PC-9 (cell line): ENCODE measurements around the gene RNF145. TPM values are rescaled to one million over a fixed set of nuclear protein-coding genes. Genes with fewer than 3 reads are reported as not detected.

Source experiments
- BruUV-seq: library from RNA; stranded (reverse); fragments of 400-500 nt; replicated peaks from 2 replicates; lab custom pipeline; 2021; lab: Mats Ljungman, UMichigan
- CTCF ChIA-PET: fragments of 300-600 bp; sonication (Branson Sonifier 250); formaldehyde crosslinking; loops from one replicate; lab custom pipeline; 2022; ENCODE audit warnings: antibody characterized with exemption; lab: Charles Lee
- POLR2A ChIA-PET: fragments of 300-600 bp; sonication (Branson Sonifier 250); formaldehyde crosslinking; loops from one replicate; lab custom pipeline; 2022; ENCODE audit warnings: antibody characterized with exemption; ENCODE audit not compliant: unreplicated experiment; lab: Charles Lee
- DNase-seq, 2 experiments: peaks; one replicate each; pipeline versions ENCODE4 v3.0.0 to v3.0.0-alpha.2; 2015 to 2022; ENCODE audit warnings: mixed read lengths in 1 of 2
- H2AFZ ChIP-seq: fragments of 200-600 bp; sonication (generic); 2 replicates; pipeline ENCODE4 v1.8.1; 2017; ENCODE audit warnings: antibody characterized with exemption
- H3F3A ChIP-seq: fragments of 200-600 bp; sonication (generic); 2 replicates; pipeline ENCODE4 v1.8.1; 2017; ENCODE audit warnings: antibody characterized with exemption, mild to moderate bottlenecking, low read depth; ENCODE audit not compliant: insufficient read depth
- H3K27ac ChIP-seq: fragments of 200-600 bp; sonication (generic); 2 replicates; pipeline ENCODE4 v1.6.1; 2016; ENCODE audit warnings: mixed run types
- H3K27me3 ChIP-seq: fragments of 200-600 bp; sonication (generic); 2 replicates; pipeline ENCODE4 v1.6.1; 2016; ENCODE audit warnings: low read depth, mixed run types; ENCODE audit not compliant: insufficient read depth
- H3K36me3 ChIP-seq: fragments of 200-600 bp; sonication (generic); 2 replicates; pipeline ENCODE4 v1.6.1; 2016; ENCODE audit warnings: low read depth, mixed run types
- H3K4me1 ChIP-seq: fragments of 200-600 bp; sonication (generic); replicated peaks from 2 replicates; pipeline ENCODE4 v1.6.1; 2016; ENCODE audit warnings: mixed run types; ENCODE audit not compliant: insufficient read depth
- H3K4me2 ChIP-seq: fragments of 200-600 bp; sonication (generic); 2 replicates; pipeline ENCODE4 v1.6.1; 2017; ENCODE audit warnings: mixed run types
- H3K4me3 ChIP-seq: fragments of 200-600 bp; sonication (generic); 2 replicates; pipeline ENCODE4 v1.6.1; 2016; ENCODE audit warnings: mixed run types
- H3K79me2 ChIP-seq: fragments of 200-600 bp; sonication (generic); 2 replicates; pipeline ENCODE4 v1.6.1; 2017; ENCODE audit warnings: low read depth, mixed run types
- H3K9me2 ChIP-seq: fragments of 200-600 bp; sonication (generic); 2 replicates; pipeline ENCODE4 v1.8.1; 2017; ENCODE audit warnings: mild to moderate bottlenecking; ENCODE audit not compliant: insufficient read depth
- H3K9me3 ChIP-seq: fragments of 200-600 bp; sonication (generic); 2 replicates; pipeline ENCODE4 v1.8.1; 2016; ENCODE audit warnings: low read depth; ENCODE audit not compliant: insufficient read depth
- H4K20me1 ChIP-seq: fragments of 200-600 bp; sonication (generic); 2 replicates; pipeline ENCODE4 v1.8.1; 2017; ENCODE audit not compliant: insufficient read depth
- CTCF ChIP-seq: fragments of 200-600 bp; sonication (generic); conservative IDR thresholded peaks from 2 replicates; pipeline ENCODE4 v1.6.1; 2017; ENCODE audit warnings: mixed run types, antibody characterized with exemption, mild to moderate bottlenecking, moderate library complexity
- EZH2 ChIP-seq: fragments of 200-600 bp; sonication (generic); IDR thresholded peaks from 2 replicates; pipeline ENCODE4 v1.8.0; 2017; ENCODE audit warnings: antibody characterized with exemption, low read depth
- intact Hi-C: fragments of 100-400 bp; cut with micrococcal nuclease; formaldehyde crosslinking; loops from one replicate; pipeline ENCODE4 v1.10.0; 2022; ENCODE audit not compliant: unreplicated experiment
- total RNA-seq: library from RNA; stranded (reverse); gene quantifications from 2 replicates; pipeline ENCODE4 v1.2.3, GENCODE V29; 2021

RNF145 gene
- total RNA-seq, 1 experiment from 2014 or later = 54.5 TPM

- H3K4me1 ChIP-seq = peaks cover 8% of the 10 kb centered on the region; the same call in 1 of the 2 replicates
- DNase-seq = no peak
- H3K9me3 ChIP-seq = no peaks in the 10 kb centered on the region
- H3F3A ChIP-seq = peaks cover 6% of the 10 kb centered on the region; the same call in 1 of the 2 replicates
- intact Hi-C loops = no loop called here
- no peak overlapping the region for H3K4me3 ChIP-seq
- H3K27ac ChIP-seq = no peak overlapping the region
- H3K79me2 ChIP-seq = no peaks in the 10 kb centered on the region
- no peaks in the 10 kb centered on the region for H4K20me1 ChIP-seq
- no peak overlapping the region for H2AFZ ChIP-seq
- BruUV-seq = no TSS peak
- no peak for TF ChIP-seq EZH2
- TF ChIP-seq CTCF = 0 out of 2 replicates have a peak, but pooled peaks have one; percentile 29
- no peak overlapping the region for H3K4me2 ChIP-seq
- ChIA-PET CTCF (no interaction called here), POLR2A (no interaction called here)
- no peaks in the 10 kb centered on the region for H3K36me3 ChIP-seq
- H3K9me2 ChIP-seq = no peaks in the 10 kb centered on the region
- H3K27me3 ChIP-seq = no peaks in the 10 kb centered on the region
Observed at GRCh38 chr5:159257629-159258283, 48.4 kb upstream of the RNF145 start.

GRCh38 chr5:159257007-159257406, 47.7 kb upstream of the RNF145 start:
- POLR2A ChIA-PET = no interaction called here
- H2AFZ ChIP-seq = no peak overlapping the region
- no peaks in the 10 kb centered on the region for H4K20me1 ChIP-seq
- CTCF ChIA-PET = interaction anchor here (0.6 kb wide), 1 partner anchor 83 kb away, joined by 3 read pairs; no protein-coding TSS in a partner anchor
- H3K27me3 ChIP-seq = no peaks in the 10 kb centered on the region
- no peak overlapping the region for H3K4me3 ChIP-seq
- H3K79me2 ChIP-seq = no peaks in the 10 kb centered on the region
- no peak overlapping the region for H3K27ac ChIP-seq
- no peaks in the 10 kb centered on the region for H3K36me3 ChIP-seq
- TF ChIP-seq EZH2 (no peak), CTCF (no peak)
- H3K9me3 ChIP-seq = no peaks in the 10 kb centered on the region
- no TSS peak for BruUV-seq
- H3K4me2 ChIP-seq = no peak overlapping the region
- H3K4me1 ChIP-seq = peaks cover 3% of the 10 kb centered on the region; the same call in 1 of the 2 replicates
- no peaks in the 10 kb centered on the region; the same call in 1 of the 2 replicates for H3F3A ChIP-seq
- no peak for DNase-seq
- no peaks in the 10 kb centered on the region for H3K9me2 ChIP-seq
- intact Hi-C loops = no loop called here

GRCh38 chr5:159252195-159252594, 42.8 kb upstream of the RNF145 start:
- H3K9me3 ChIP-seq = no peaks in the 10 kb centered on the region
- BruUV-seq = no TSS peak
- no peaks in the 10 kb centered on the region for H3K4me1 ChIP-seq
- no peaks in the 10 kb centered on the region for H4K20me1 ChIP-seq
- H3K9me2 ChIP-seq = no peaks in the 10 kb centered on the region
- intact Hi-C loops = no loop called here
- no peak overlapping the region for H3K27ac ChIP-seq
- DNase-seq = no peak
- no peaks in the 10 kb centered on the region for H3K79me2 ChIP-seq
- no peak overlapping the region for H3K4me3 ChIP-seq
- ChIA-PET POLR2A (no interaction called here), CTCF (no interaction called here)
- H2AFZ ChIP-seq = no peak overlapping the region
- H3F3A ChIP-seq = no peaks in the 10 kb centered on the region; the same call in 1 of the 2 replicates
- H3K4me2 ChIP-seq = no peak overlapping the region
- TF ChIP-seq EZH2 (no peak), CTCF (no peak)
- no peaks in the 10 kb centered on the region for H3K36me3 ChIP-seq
- H3K27me3 ChIP-seq = no peaks in the 10 kb centered on the region
